ENCODE results near the gene CD248.
"Not testable (repeated sequence)": the region's sequence is repeated elsewhere in the genome, so short reads cannot be mapped to it uniquely, and the experiment has no call there.

Gene CD248

GRCh38 chr11:66316849-66317251, at the start of gene CD248:
CD248 (minus strand) TSS chr11:66317044; CDS start chr11:66317027, 17 bp downstream.
- no peak for DNase-seq

GRCh38 chr11:66365711-66366619, 49.1 kb upstream of the CD248 start:
- DNase-seq = no peak

- DNase-seq = no peak
Measured at GRCh38 chr11:66365166-66365565, 48.3 kb upstream of the CD248 start.

- DNase-seq = peak; percentile 82
Measured at GRCh38 chr11:66363805-66364535, 47.1 kb upstream of the CD248 start.

GRCh38 chr11:66363187-66363601, 46.4 kb upstream of the CD248 start:
- no peak for DNase-seq

GRCh38 chr11:66362481-66363147, 45.8 kb upstream of the CD248 start:
- no peak for DNase-seq

- no peak for DNase-seq
Measured at GRCh38 chr11:66361502-66361941, 44.7 kb upstream of the CD248 start.

GRCh38 chr11:66360406-66361073, 43.7 kb upstream of the CD248 start:
- DNase-seq = no peak

GRCh38 chr11:66359662-66360087, 42.8 kb upstream of the CD248 start:
- no peak for DNase-seq

- DNase-seq = not testable (repeated sequence)
Measured at GRCh38 chr11:66350560-66351235, 33.9 kb upstream of the CD248 start.

- DNase-seq = no peak
Measured at GRCh38 chr11:66349084-66349386, 32.2 kb upstream of the CD248 start.

GRCh38 chr11:66347425-66348276, 30.8 kb upstream of the CD248 start, which contains the start of gene B4GAT1:
B4GAT1 (minus strand) TSS chr11:66347629; CDS start chr11:66347545, 84 bp downstream.
- peak; percentile 92 for DNase-seq

GRCh38 chr11:66346476-66347424, 29.9 kb upstream of the CD248 start:
- DNase-seq = no peak

- DNase-seq = no peak
Measured at GRCh38 chr11:66345316-66345649, 28.4 kb upstream of the CD248 start.

- peak; percentile 98 for DNase-seq
Measured at GRCh38 chr11:66344550-66345315, 27.9 kb upstream of the CD248 start, which contains the start of gene BRMS1. BRMS1 (minus strand) TSS chr11:66345104; CDS start chr11:66342234, 2,870 bp downstream.

- no peak for DNase-seq
Measured at GRCh38 chr11:66343176-66343575, 26.3 kb upstream of the CD248 start.

- no peak for DNase-seq
Measured at GRCh38 chr11:66341502-66342126, 24.8 kb upstream of the CD248 start.
